H1 (cell line): ENCODE results near the gene HRNR. TPM values are rescaled to one million over a fixed set of nuclear protein-coding genes. Genes with fewer than 3 reads are reported as not detected.

Experiments
- CTCF ChIA-PET: fragments of 300-600 bp; sonication (Branson Sonifier 250); formaldehyde crosslinking; loops from one replicate; lab custom pipeline; 2021; ENCODE audit not compliant: partially characterized antibody; lab: Charles Lee
- POLR2A ChIA-PET: fragments of 300-600 bp; sonication (Branson Sonifier 250); formaldehyde crosslinking; loops from one replicate; lab custom pipeline; 2021; ENCODE audit warnings: inconsistent platforms; ENCODE audit not compliant: partially characterized antibody; lab: Charles Lee
- DNase-seq, 2 experiments: peaks; one replicate each; pipeline versions ENCODE4 v3.0.0 to v3.0.0-alpha.2; 2010 to 2022; ENCODE audit warnings: low spot score in 2 of 2, low read depth in 1 of 2, mixed read lengths in 1 of 2
- FAIRE-seq: peaks from 2 replicates; lab custom pipeline; 2011; peaks lifted over from hg19 to GRCh38; lab: Jason Lieb, UNC
- H2AFZ ChIP-seq: 2 replicates; pipeline ENCODE4 v1.8.1; 2012; ENCODE audit warnings: low read length, inconsistent platforms
- H2AK5ac ChIP-seq: 2 replicates; pipeline ENCODE4 v1.6.1; 2013; ENCODE audit warnings: low read depth, low read length
- H2BK120ac ChIP-seq: replicated peaks from 2 replicates; pipeline ENCODE3; 2013; ENCODE audit warnings: low read depth, low read length, inconsistent platforms
- H2BK12ac ChIP-seq: 2 replicates; pipeline ENCODE4 v1.6.1; 2013; ENCODE audit warnings: low read depth, low read length
- H2BK15ac ChIP-seq: 2 replicates; pipeline ENCODE4 v1.6.1; 2013; ENCODE audit warnings: low read length
- H2BK20ac ChIP-seq: 2 replicates; pipeline ENCODE4 v1.6.1; 2013; ENCODE audit warnings: low read length
- H2BK5ac ChIP-seq: 2 replicates; pipeline ENCODE4 v1.6.1; 2013; ENCODE audit warnings: low read depth, low read length
- H3K14ac ChIP-seq: 2 replicates; pipeline ENCODE4 v1.6.1; 2013; ENCODE audit warnings: inconsistent platforms; ENCODE audit not compliant: insufficient read length
- H3K18ac ChIP-seq: 2 replicates; pipeline ENCODE4 v1.6.1; 2013; ENCODE audit warnings: low read length; ENCODE audit errors: extremely low read depth
- H3K23ac ChIP-seq: 2 replicates; pipeline ENCODE4 v1.6.1; 2013; ENCODE audit warnings: inconsistent platforms; ENCODE audit not compliant: insufficient read length
- H3K23me2 ChIP-seq: 2 replicates; pipeline ENCODE4 v1.6.1; 2013; ENCODE audit warnings: low read depth, low read length
- H3K27ac ChIP-seq: 2 replicates; pipeline ENCODE4 v1.6.1; 2011; ENCODE audit warnings: low read depth, low read length, inconsistent platforms
- H3K27me3 ChIP-seq, 4 experiments: replicated peaks in 1 of 4; 1 replicate in 1 of 4; 2 replicates in 3 of 4; pipeline versions ENCODE4 v1.6.1 to v1.8.1; 2011 to 2013; ENCODE audit warnings: low read length in 3 of 4, mild to moderate bottlenecking in 3 of 4, inconsistent platforms in 2 of 4, mixed read lengths in 2 of 4, moderate library complexity in 1 of 4; ENCODE audit not compliant: control insufficient read depth in 3 of 4, insufficient read depth in 3 of 4; ENCODE audit errors: extremely low read depth in 1 of 4
- H3K36me3 ChIP-seq, 4 experiments: 2 replicates each; pipeline versions ENCODE4 v1.6.1 to v1.8.1; 2011 to 2013; ENCODE audit warnings: mild to moderate bottlenecking in 4 of 4, low read length in 3 of 4, moderate library complexity in 2 of 4, control low read depth in 1 of 4, inconsistent platforms in 1 of 4; ENCODE audit not compliant: insufficient read depth in 4 of 4, control insufficient read depth in 2 of 4
- H3K4ac ChIP-seq: replicated peaks from 2 replicates; pipeline ENCODE3; 2013; ENCODE audit warnings: low read length, low read depth, mixed read lengths, inconsistent platforms; ENCODE audit not compliant: insufficient read length
- H3K4me1 ChIP-seq, 4 experiments: replicated peaks in 1 of 4; 1 replicate in 1 of 4; 2 replicates in 3 of 4; pipeline versions ENCODE4 v1.6.1 to v1.8.1; 2011 to 2013; ENCODE audit warnings: low read length in 3 of 4, inconsistent platforms in 2 of 4, mixed read lengths in 1 of 4; ENCODE audit not compliant: insufficient read depth in 4 of 4, control insufficient read depth in 3 of 4
- H3K4me2 ChIP-seq, 2 experiments: 2 replicates each; pipeline versions ENCODE4 v1.6.1 to v1.8.1; 2011 to 2013; ENCODE audit warnings: low read depth in 2 of 2, low read length in 2 of 2, control low read depth in 1 of 2, inconsistent platforms in 1 of 2, mild to moderate bottlenecking in 1 of 2; ENCODE audit not compliant: insufficient read depth in 1 of 2
- H3K4me3 ChIP-seq, 4 experiments: fragments of 200-600, 300-600 bp in 1 of 4; sonication (generic), shearing (Covaris generic), sonication (Bioruptor Twin) in 1 of 4; 2 replicates each; pipeline versions ENCODE4 v1.5.1 to v1.8.1; 2011 to 2016; ENCODE audit warnings: low read length in 4 of 4, low read depth in 3 of 4, control low read depth in 2 of 4, inconsistent platforms in 2 of 4, mild to moderate bottlenecking in 2 of 4, mixed read lengths in 1 of 4, moderate library complexity in 1 of 4; ENCODE audit not compliant: insufficient read depth in 2 of 4; ENCODE audit errors: extremely low read depth in 1 of 4
- H3K56ac ChIP-seq: replicated peaks from 2 replicates; pipeline ENCODE3; 2013; ENCODE audit warnings: low read depth, mild to moderate bottlenecking, mixed read lengths, low read length, inconsistent platforms; ENCODE audit not compliant: insufficient read length
- H3K79me1 ChIP-seq: 2 replicates; pipeline ENCODE4 v1.6.1; 2013; ENCODE audit warnings: low read depth, low read length, control low read depth
- H3K79me2 ChIP-seq, 2 experiments: 2 replicates each; pipeline versions ENCODE4 v1.6.1 to v1.8.1; 2012 to 2013; ENCODE audit warnings: low read length in 2 of 2, mild to moderate bottlenecking in 2 of 2, inconsistent platforms in 1 of 2; ENCODE audit not compliant: insufficient read depth in 2 of 2, control insufficient read depth in 1 of 2
- H3K9ac ChIP-seq, 4 experiments: replicated peaks in 1 of 4; 1 replicate in 1 of 4; 2 replicates in 3 of 4; pipeline versions ENCODE4 v1.6.1 to v1.8.1; 2011 to 2013; ENCODE audit warnings: low read depth in 3 of 4, low read length in 3 of 4, control low read depth in 2 of 4, mild to moderate bottlenecking in 2 of 4, moderate library complexity in 2 of 4, inconsistent platforms in 1 of 4; ENCODE audit errors: extremely low read depth in 1 of 4
- H3K9me3 ChIP-seq, 2 experiments: 2 replicates each; pipeline versions ENCODE4 v1.6.1 to v1.8.1; 2012 to 2013; ENCODE audit warnings: mild to moderate bottlenecking in 2 of 2, moderate library complexity in 2 of 2, control low read depth in 1 of 2, inconsistent platforms in 1 of 2, low read depth in 1 of 2, low read length in 1 of 2, mixed read lengths in 1 of 2; ENCODE audit not compliant: insufficient read depth in 2 of 2
- H4K20me1 ChIP-seq, 2 experiments: replicated peaks in 1 of 2; 2 replicates each; pipeline versions ENCODE3 to v1.8.1; 2011 to 2013; ENCODE audit warnings: inconsistent platforms in 2 of 2, low read length in 2 of 2, mild to moderate bottlenecking in 1 of 2; ENCODE audit not compliant: insufficient read depth in 2 of 2, control insufficient read depth in 1 of 2
- H4K5ac ChIP-seq: 2 replicates; pipeline ENCODE4 v1.6.1; 2013; ENCODE audit warnings: low read length, low read depth, mixed read lengths, inconsistent platforms; ENCODE audit not compliant: insufficient read length
- H4K8ac ChIP-seq: 2 replicates; pipeline ENCODE4 v1.8.0; 2013; ENCODE audit warnings: mild to moderate bottlenecking, moderate library complexity, low read length, inconsistent platforms; ENCODE audit not compliant: insufficient read depth; ENCODE audit errors: extremely low read depth
- H4K91ac ChIP-seq: replicated peaks from 2 replicates; pipeline ENCODE3; 2013; ENCODE audit warnings: low read length, mixed read lengths, inconsistent platforms; ENCODE audit not compliant: insufficient read length
- ASH2L ChIP-seq: fragments of 200-600, 300-600 bp; sonication (generic); IDR thresholded peaks from one replicate; pipeline ENCODE4 v1.7.1; 2017; ENCODE audit warnings: low read length
- CREB1 ChIP-seq: IDR thresholded peaks from 2 replicates; pipeline ENCODE4 v1.6.1; 2012; ENCODE audit warnings: inconsistent platforms
- CTBP2 ChIP-seq: IDR thresholded peaks from 2 replicates; pipeline ENCODE4 v1.7.0; 2011; ENCODE audit warnings: borderline replicate concordance, mild to moderate bottlenecking, moderate library complexity, mixed read lengths, low read length; ENCODE audit not compliant: insufficient read depth, insufficient read length
- CTCF ChIP-seq, 3 experiments: IDR thresholded peaks; 1 replicate in 2 of 3; 2 replicates in 1 of 3; pipeline versions ENCODE4 v1.5.1 to v1.6.1; 2011; ENCODE audit warnings: low read length in 3 of 3, mild to moderate bottlenecking in 3 of 3, inconsistent platforms in 2 of 3, low read depth in 1 of 3, moderate library complexity in 1 of 3; ENCODE audit not compliant: insufficient read depth in 1 of 3; ENCODE audit errors: control extremely low read depth in 1 of 3
- GTF2F1 ChIP-seq: IDR thresholded peaks from 2 replicates; pipeline ENCODE4 v1.6.1; 2012; ENCODE audit warnings: low read depth, low read length, improper control_type of control experiment, borderline replicate concordance
- JUN ChIP-seq: IDR thresholded peaks from 2 replicates; pipeline ENCODE4 v1.6.1; 2011; ENCODE audit warnings: low read depth, mild to moderate bottlenecking, improper control_type of control experiment, low read length
- JUND ChIP-seq: IDR thresholded peaks from 2 replicates; pipeline ENCODE4 v1.6.1; 2011; ENCODE audit warnings: mild to moderate bottlenecking, improper control_type of control experiment, low read length
- NRF1 ChIP-seq: IDR thresholded peaks from 2 replicates; pipeline ENCODE4 v1.6.1; 2011; ENCODE audit warnings: mild to moderate bottlenecking, low read depth, low read length, improper control_type of control experiment
- RBBP5 ChIP-seq: IDR thresholded peaks from 2 replicates; pipeline ENCODE4 v1.7.1; 2012; ENCODE audit warnings: low read depth, mild to moderate bottlenecking, inconsistent platforms, low read length, moderate library complexity, borderline replicate concordance
- SP1 ChIP-seq: IDR thresholded peaks from 2 replicates; pipeline ENCODE4 v1.6.1; 2011; ENCODE audit warnings: low read depth, low read length
- TBP ChIP-seq: IDR thresholded peaks from 2 replicates; pipeline ENCODE4 v1.6.1; 2011; ENCODE audit warnings: low read depth, low read length, improper control_type of control experiment
- WGBS, 2 experiments: shearing (Covaris generic) in 1 of 2; methylation state at CpG; one replicate each; pipeline versions ENCODE4 v1.1.6 to v1.1.7; 2013 to 2015; ENCODE audit warnings: low lambda C conversion rate in 2 of 2, mixed read lengths in 2 of 2, inconsistent platforms in 1 of 2, low coverage in 1 of 2, missing lambda C conversion rate in 1 of 2; ENCODE audit not compliant: insufficient replicate concordance in 2 of 2, insufficient coverage in 1 of 2, insufficient read length in 1 of 2; ENCODE audit errors: extremely low coverage in 1 of 2, missing lambda C conversion rate in 1 of 2; 5-methylcytosine and 5-hydroxymethylcytosine counted together
- polyA plus RNA-seq, 7 experiments: library from polyadenylated mRNA; depleted of rRNA in 3 of 7; stranded (reverse) in 5 of 7; unstranded in 2 of 7; fragments of >200 nt in 5 of 7; fragments of 200-250 nt in 2 of 7; gene quantifications; 1 replicate in 5 of 7; 2 replicates in 1 of 7; 4 replicates in 1 of 7; pipeline versions ENCODE4 v1.2.1 to v1.2.3, GENCODE V29; 2011 to 2013; ENCODE audit warnings: missing spikeins in 2 of 7, mixed read lengths in 2 of 7
- total RNA-seq: library from RNA; stranded (reverse); fragmentation: NEBNext Ultra II Directional; extraction: Animal tissue kit (Norgen Biotek cat#: 25700); gene quantifications from 2 replicates; pipeline ENCODE4 v1.2.1, GENCODE V29; 2021

Gene HRNR
- total and polyA plus RNA-seq, 2 of the 8 experiments (the other 6 are each of a cell fraction or from before 2014, with no cell fraction given): not detected

- H3K56ac ChIP-seq: no peak overlapping the region
- no peak overlapping the region for H2AFZ ChIP-seq
- H4K5ac ChIP-seq: no peak overlapping the region
- ChIA-PET POLR2A (no interaction called here), CTCF (no interaction called here)
- no peak overlapping the region for H3K18ac ChIP-seq
- H4K8ac ChIP-seq: no peak overlapping the region
- H3K4me2 ChIP-seq: no peak overlapping the region
- H3K9ac ChIP-seq: no peak overlapping the region
- no peak overlapping the region for H2BK20ac ChIP-seq
- no peak overlapping the region for H3K4ac ChIP-seq
- no peak overlapping the region for H2BK5ac ChIP-seq
- no peak for DNase-seq
- H3K4me1 ChIP-seq: no peaks in the 10 kb centered on the region
- no peak overlapping the region for H2BK120ac ChIP-seq
- no peak overlapping the region for H2BK12ac ChIP-seq
- no peak overlapping the region for H3K14ac ChIP-seq
- H3K79me1 ChIP-seq: no peaks in the 10 kb centered on the region
- no peak overlapping the region for H4K91ac ChIP-seq
- H3K36me3 ChIP-seq: no peaks in the 10 kb centered on the region
- H2BK15ac ChIP-seq: no peak overlapping the region
- no peaks in the 10 kb centered on the region for H3K27me3 ChIP-seq
- FAIRE-seq: no peak
- no peaks in the 10 kb centered on the region for H3K23me2 ChIP-seq
- no peak overlapping the region for H2AK5ac ChIP-seq
- no peaks in the 10 kb centered on the region for H3K79me2 ChIP-seq
- H3K9me3 ChIP-seq: peaks cover 65 to 82% of the 10 kb centered on the region in 2 experiments
- H3K23ac ChIP-seq: no peak overlapping the region
- 67% methylated on average over 4 of the region's 4 CpGs; no CpG with 5 or more reads in 1 of the 2 experiments for WGBS, 2 experiments
- H3K4me3 ChIP-seq: no peak overlapping the region
- no peaks in the 10 kb centered on the region for H4K20me1 ChIP-seq
- H3K27ac ChIP-seq: no peak overlapping the region
- TF ChIP-seq TBP (no peak), GTF2F1 (no peak), CREB1 (no peak), SP1 (no peak), CTCF (IDR thresholded peaks at IDR 0.05; ENCODE audit: control extremely low read depth in 1 of 3, insufficient read depth in 1 of 3, low read depth in 1 of 3, low read length in 3 of 3) (no peak), JUND (no peak), RBBP5 (no peak), NRF1 (no peak), CTBP2 (no peak), ASH2L (no peak), JUN (no peak)
Measured at GRCh38 chr1:152165286-152166077, 58.5 kb downstream of the HRNR start.
